ENCODE results near the gene FPGS. TPM values are rescaled to one million over a fixed set of nuclear protein-coding genes. Genes with fewer than 3 reads are reported as not detected.
A peak's percentile ranks its signal among the peaks of the same experiment; 100 is the strongest.

Gene FPGS
- polyA plus RNA-seq, 2 of the 4 experiments (the other 2 are of a cell fraction), result 28.8 to 48.5 TPM

- ChIA-PET POLR2A (interaction anchor here (1.0 kb wide), 1 partner anchor 15 kb away, joined by 4 read pairs; the partner anchor contains the start of gene FPGS), CTCF (interaction anchor here (1.0 to 3.2 kb wide), 8 partner anchors 9 to 83 kb away, joined by 3 to 22 read pairs (median 4); partner anchors contain the start of gene CDK9)
- TF ChIP-seq CHD4 (IDR thresholded peaks at IDR 0.05; ENCODE audit: borderline replicate concordance) (no peak), EHMT2 (IDR thresholded peaks at IDR 0.05; ENCODE audit: low read depth) (no peak), HDAC2 (IDR thresholded peaks at IDR 0.05) (no peak), CTCF (IDR thresholded peaks at IDR 0.05) (no peak), PHF8 (IDR thresholded peaks at IDR 0.05; ENCODE audit: borderline replicate concordance, low read depth) (no peak)
- H3K27ac ChIP-seq, result no peak overlapping the region
- H3K4me3 ChIP-seq, result no peak overlapping the region
- FAIRE-seq (no peak), ATAC-seq (peak; percentile 9 to 24; a peak in 4 of 6 replicates), DNase-seq (ENCODE audit: low read depth in 1 of 2, low spot score in 1 of 2) (no peak)
- WGBS (ENCODE audit: missing lambda C conversion rate), result 97% methylated on average over 14 of the region's 17 CpGs
- H3K4me2 ChIP-seq, result no peak overlapping the region
- no peaks in the 10 kb centered on the region for H3K9me3 ChIP-seq
- H3K4me1 ChIP-seq, result no peaks in the 10 kb centered on the region
Observed at GRCh38 chr9:127817881-127818434, 15.3 kb downstream of the FPGS start.

- Histone ChIP-seq H3K4me2 (no peak overlapping the region), H3K4me3 (no peak overlapping the region), H3K27ac (no peak overlapping the region), H3K9me3 (no peaks in the 10 kb centered on the region), H3K4me1 (no peaks in the 10 kb centered on the region)
- DNase-seq (ENCODE audit: low read depth in 1 of 2, low spot score in 1 of 2) (no peak), ATAC-seq (no peak), FAIRE-seq (no peak)
- CTCF ChIA-PET, result interaction anchor here (0.7 to 3.2 kb wide), 6 partner anchors 8 to 604 kb away, joined by 3 to 22 read pairs (median 4); partner anchors contain the start of gene CDK9
- no peak for TF ChIP-seq SMC3 (IDR thresholded peaks at IDR 0.05)
- POLR2A ChIA-PET, result interaction anchor here (1.0 kb wide), 1 partner anchor 15 kb away, joined by 4 read pairs; the partner anchor contains the start of gene FPGS
- WGBS (ENCODE audit: missing lambda C conversion rate), result 97% methylated on average over 11 of the region's 11 CpGs
Observed at GRCh38 chr9:127818574-127818973, 15.9 kb downstream of the FPGS start.

DNA sequence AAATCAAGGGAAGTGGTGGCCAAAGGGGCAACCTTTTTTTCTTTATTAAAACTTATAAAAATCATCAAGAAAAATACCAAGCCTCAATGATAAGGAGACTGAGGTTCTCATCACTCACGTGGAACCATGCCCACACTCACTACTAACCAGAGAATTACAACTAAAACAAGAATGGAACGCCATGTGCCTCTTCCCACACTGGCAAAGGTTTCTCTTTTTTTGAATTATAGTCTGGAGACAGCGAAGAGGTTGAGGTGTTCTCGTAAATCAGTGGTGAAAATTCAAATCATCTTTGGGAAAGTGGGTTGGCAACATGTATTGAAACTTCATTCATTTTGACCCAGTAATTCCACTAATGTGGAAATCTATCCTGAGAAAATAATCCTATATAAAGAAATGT, 19.4 kb downstream of the FPGS start:
- CTCF ChIA-PET, result interaction anchor here (1.2 to 5.1 kb wide), 2 partner anchors 17 to 48 kb away, joined by 3 to 22 read pairs; no protein-coding TSS in a partner anchor
- no peak for FAIRE-seq

More for the DNA sequence above, 19.4 kb downstream of the FPGS start:
- H3K4me1 ChIP-seq, result no peaks in the 10 kb centered on the region
- POLR2A ChIA-PET, result no interaction called here
- no peak overlapping the region for H3K4me3 ChIP-seq
- DNase-seq (ENCODE audit: low read depth in 1 of 2, low spot score in 1 of 2) (no peak), ATAC-seq (no peak)
- 85% methylated on average over 4 of the region's 4 CpGs for WGBS (ENCODE audit: missing lambda C conversion rate)
- no peak overlapping the region for H3K27ac ChIP-seq
- no peaks in the 10 kb centered on the region for H3K9me3 ChIP-seq
- no peak overlapping the region for H3K4me2 ChIP-seq
- TF ChIP-seq HOXB13 (CRISPR knock-in tag; IDR thresholded peaks at IDR 0.05; ENCODE audit: low read depth) (no peak), POLR2A (IDR thresholded peaks at IDR 0.05; ENCODE audit: low read length) (no peak), EHMT2 (IDR thresholded peaks at IDR 0.05; ENCODE audit: low read depth) (no peak), PHF8 (IDR thresholded peaks at IDR 0.05; ENCODE audit: borderline replicate concordance, low read depth) (no peak), EHF (CRISPR knock-in tag; IDR thresholded peaks at IDR 0.05) (no peak), FOSL2 (IDR thresholded peaks at IDR 0.05) (no peak), FOSL2 (CRISPR knock-in tag; IDR thresholded peaks at IDR 0.05) (no peak), ATOH8 (CRISPR knock-in tag; IDR thresholded peaks at IDR 0.05; ENCODE audit: low read depth) (no peak), MAZ (IDR thresholded peaks at IDR 0.05; ENCODE audit: borderline replicate concordance, low read depth, low read length) (no peak), BHLHE40 (IDR thresholded peaks at IDR 0.05; ENCODE audit: low read depth, low read length) (no peak), MYC (IDR thresholded peaks at IDR 0.05; ENCODE audit: borderline replicate concordance, low read length) (no peak), CHD4 (IDR thresholded peaks at IDR 0.05; ENCODE audit: borderline replicate concordance) (no peak), NFE2L2 (conservative IDR thresholded peaks at IDR 0.05; ENCODE audit: low read length) (no peak), NR3C1 (IDR thresholded peaks at IDR 0.05) (no peak), GATA3 (IDR thresholded peaks at IDR 0.05; ENCODE audit: borderline replicate concordance) (no peak), FOSB (CRISPR knock-in tag; IDR thresholded peaks at IDR 0.05) (no peak)
- TF ChIP-seq, protein P1, sequence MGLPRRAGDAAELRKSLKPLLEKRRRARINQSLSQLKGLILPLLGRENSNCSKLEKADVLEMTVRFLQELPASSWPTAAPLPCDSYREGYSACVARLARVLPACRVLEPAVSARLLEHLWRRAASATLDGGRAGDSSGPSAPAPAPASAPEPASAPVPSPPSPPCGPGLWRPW (IDR thresholded peaks at IDR 0.05), result no peak

Measured in A549 (cell line).